ENCODE results near the gene DENND2A. TPM values are rescaled to one million over a fixed set of nuclear protein-coding genes. Genes with fewer than 3 reads are reported as not detected.

DENND2A gene
- total and polyA plus RNA-seq, 4 donors: 1.2 to 7.4 (median 2.3) TPM

GRCh38 chr7:140537750-140538482, 102.7 kb downstream of the DENND2A start:
- Histone ChIP-seq H3K9ac (ENCODE audit: low read depth in 1 of 2, low read length in 2 of 2) (no peak overlapping the region), H3K27ac (ENCODE audit: low read depth in 1 of 2, low read length in 2 of 2) (peak overlapping the region in 1 of 2 donors; percentile 33), H3K36me3 (ENCODE audit: control insufficient read depth in 4 of 4, insufficient read depth in 3 of 4, low read depth in 1 of 4, low read length in 3 of 4) (no peaks in the 10 kb centered on the region), H3K4me3 (ENCODE audit: low read depth in 1 of 3, low read length in 3 of 3) (no peak overlapping the region), H3K4me1 (ENCODE audit: control insufficient read depth in 4 of 4, insufficient read depth in 4 of 4, low read length in 3 of 4) (peaks cover 0 to 21% (median 13%) of the 10 kb centered on the region in 4 donors), H3K27me3 (ENCODE audit: control insufficient read depth in 4 of 4, insufficient read depth in 4 of 4, low read length in 3 of 4) (no peaks in the 10 kb centered on the region), H3K9me3 (ENCODE audit: control insufficient read depth in 4 of 4, low read length in 3 of 4) (no peaks in the 10 kb centered on the region)
- TF ChIP-seq TAF1 (conservative IDR thresholded peaks at IDR 0.05): no peak
- no peak for TF ChIP-seq ZBTB33 (IDR thresholded peaks at IDR 0.05)
- no peak for TF ChIP-seq JUND (IDR thresholded peaks at IDR 0.05)
- TF ChIP-seq RAD21 (IDR thresholded peaks at IDR 0.05): no peak
- TF ChIP-seq FOXA1 (IDR thresholded peaks at IDR 0.05): no peak
- no peak for TF ChIP-seq REST (IDR thresholded peaks at IDR 0.05)
- TF ChIP-seq MAX (IDR thresholded peaks at IDR 0.05): no peak
- no peak for TF ChIP-seq NR2F2 (IDR thresholded peaks at IDR 0.05)
- WGBS: 85% methylated on average over 12 of the region's 12 CpGs
- DNase-seq (ENCODE audit: low spot score): no peak

- Histone ChIP-seq H3K9ac (ENCODE audit: low read depth in 1 of 2, low read length in 2 of 2) (no peak overlapping the region), H3K27me3 (ENCODE audit: control insufficient read depth in 4 of 4, insufficient read depth in 4 of 4, low read length in 3 of 4) (no peaks in the 10 kb centered on the region), H3K27ac (ENCODE audit: low read depth in 1 of 2, low read length in 2 of 2) (no peak overlapping the region), H3K36me3 (ENCODE audit: control insufficient read depth in 4 of 4, insufficient read depth in 3 of 4, low read depth in 1 of 4, low read length in 3 of 4) (no peaks in the 10 kb centered on the region), H3K9me3 (ENCODE audit: control insufficient read depth in 4 of 4, low read length in 3 of 4) (no peaks in the 10 kb centered on the region), H3K4me3 (ENCODE audit: low read depth in 1 of 3, low read length in 3 of 3) (no peak overlapping the region), H3K4me1 (ENCODE audit: control insufficient read depth in 4 of 4, insufficient read depth in 4 of 4, low read length in 3 of 4) (no peaks in the 10 kb centered on the region)
- 85% methylated on average over 3 of the region's 3 CpGs for WGBS
- DNase-seq (ENCODE audit: low spot score): no peak
- no peak for TF ChIP-seq FOXA2 (IDR thresholded peaks at IDR 0.05)
- no peak for TF ChIP-seq JUND (IDR thresholded peaks at IDR 0.05)
- TF ChIP-seq EGR1 (IDR thresholded peaks at IDR 0.05; ENCODE audit: low read depth in 2 of 2): no peak
- TF ChIP-seq TAF1 (conservative IDR thresholded peaks at IDR 0.05): no peak
- TF ChIP-seq ATF3 (IDR thresholded peaks at IDR 0.05): no peak
- TF ChIP-seq GABPA (IDR thresholded peaks at IDR 0.05 in 1 of 2, conservative IDR thresholded peaks at IDR 0.05 in 1 of 2): no peak
- no peak for TF ChIP-seq HNF4A (conservative IDR thresholded peaks at IDR 0.05)
- TF ChIP-seq MAX (IDR thresholded peaks at IDR 0.05): no peak
- TF ChIP-seq FOXA1 (IDR thresholded peaks at IDR 0.05): no peak
- no peak for TF ChIP-seq REST (IDR thresholded peaks at IDR 0.05)
- no peak for TF ChIP-seq YY1 (IDR thresholded peaks at IDR 0.05)
- TF ChIP-seq NR2F2 (IDR thresholded peaks at IDR 0.05): no peak
- no peak for TF ChIP-seq ZBTB33 (IDR thresholded peaks at IDR 0.05)
- TF ChIP-seq SP1 (IDR thresholded peaks at IDR 0.05): no peak
- TF ChIP-seq RAD21 (IDR thresholded peaks at IDR 0.05): no peak
- no peak for TF ChIP-seq HNF4G (IDR thresholded peaks at IDR 0.05)
- no peak for TF ChIP-seq RXRA (IDR thresholded peaks at IDR 0.05)
Measured at GRCh38 chr7:140534743-140535142, 105.9 kb downstream of the DENND2A start.

Measured in liver (tissue), 9 donors.